HG03460 (cell line): ENCODE measurements around the gene GARS1.

Source experiments
- ATAC-seq: cut with Tn5 transposase; IDR thresholded peaks from one replicate; pipeline ENCODE4 v1.9.1; 2021; ENCODE audit not compliant: unreplicated experiment

GARS1 gene

GRCh38 chr7:30652698-30653641, 58.3 kb downstream of the GARS1 start:
- ATAC-seq = no peak

GRCh38 chr7:30654296-30655090, 59.8 kb downstream of the GARS1 start:
- ATAC-seq = no peak

- ATAC-seq = no peak
These were observed 60.7 kb downstream of the GARS1 start for GRCh38 chr7:30655096-30655970.

- ATAC-seq = no peak
These were observed 61.6 kb downstream of the GARS1 start for GRCh38 chr7:30656006-30656957.

- no peak for ATAC-seq
These were observed 62.5 kb downstream of the GARS1 start for GRCh38 chr7:30657131-30657530.

GRCh38 chr7:30658479-30659074, 63.9 kb downstream of the GARS1 start:
- ATAC-seq = no peak

- ATAC-seq = no peak
These were observed 64.6 kb downstream of the GARS1 start for GRCh38 chr7:30659312-30659711.

GRCh38 chr7:30660331-30661255, 65.9 kb downstream of the GARS1 start:
- no peak for ATAC-seq

GRCh38 chr7:30661926-30662325, 67.2 kb downstream of the GARS1 start:
- no peak for ATAC-seq

- no peak for ATAC-seq
These were observed 67.8 kb downstream of the GARS1 start for GRCh38 chr7:30662431-30662939.

GRCh38 chr7:30663414-30663813, 68.7 kb downstream of the GARS1 start:
- ATAC-seq = no peak

- no peak for ATAC-seq
These were observed 69.7 kb downstream of the GARS1 start for GRCh38 chr7:30664184-30664885.

- ATAC-seq = no peak
These were observed 70.4 kb downstream of the GARS1 start for GRCh38 chr7:30665043-30665442.

GRCh38 chr7:30665449-30665848, 70.8 kb downstream of the GARS1 start:
- no peak for ATAC-seq

GRCh38 chr7:30667172-30667571, 72.5 kb downstream of the GARS1 start:
- ATAC-seq = no peak

- ATAC-seq = no peak
These were observed 73.4 kb downstream of the GARS1 start for GRCh38 chr7:30668102-30668501.

- ATAC-seq = no peak
These were observed 77.3 kb downstream of the GARS1 start for GRCh38 chr7:30671793-30672465.
